ENCODE data around the gene CRISP2. TPM values are rescaled to one million over a fixed set of nuclear protein-coding genes. Genes with fewer than 3 reads are reported as not detected.

CRISP2 gene, protein sequence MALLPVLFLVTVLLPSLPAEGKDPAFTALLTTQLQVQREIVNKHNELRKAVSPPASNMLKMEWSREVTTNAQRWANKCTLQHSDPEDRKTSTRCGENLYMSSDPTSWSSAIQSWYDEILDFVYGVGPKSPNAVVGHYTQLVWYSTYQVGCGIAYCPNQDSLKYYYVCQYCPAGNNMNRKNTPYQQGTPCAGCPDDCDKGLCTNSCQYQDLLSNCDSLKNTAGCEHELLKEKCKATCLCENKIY
- not detected in 2 replicates for total RNA-seq

DNA sequence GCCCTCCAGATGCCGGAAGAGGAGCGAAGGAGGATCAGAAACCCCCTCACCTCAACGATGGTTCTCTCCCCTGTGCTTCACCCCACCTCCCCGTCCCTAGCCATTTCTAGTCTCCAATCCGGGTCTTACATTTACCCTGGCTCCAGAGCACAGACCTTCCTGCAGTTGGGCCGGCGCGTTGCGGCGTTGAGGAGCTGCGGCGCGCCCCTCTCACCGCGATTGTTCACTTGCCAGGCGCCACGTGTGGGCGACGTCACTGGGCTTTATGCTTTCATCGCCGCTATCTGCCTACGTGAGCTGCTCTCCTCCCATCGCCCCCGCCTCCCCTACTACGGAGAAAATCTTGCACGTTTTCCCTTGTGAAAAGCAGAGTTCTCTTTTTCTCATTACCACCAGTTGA lies at the start of gene CRISP2:
Gene CRISP2, minus strand, starts transcription at position 198 of the 400 bp plus-strand sequence. CDS start 4,347 bp downstream, outside the sequence.

DNA sequence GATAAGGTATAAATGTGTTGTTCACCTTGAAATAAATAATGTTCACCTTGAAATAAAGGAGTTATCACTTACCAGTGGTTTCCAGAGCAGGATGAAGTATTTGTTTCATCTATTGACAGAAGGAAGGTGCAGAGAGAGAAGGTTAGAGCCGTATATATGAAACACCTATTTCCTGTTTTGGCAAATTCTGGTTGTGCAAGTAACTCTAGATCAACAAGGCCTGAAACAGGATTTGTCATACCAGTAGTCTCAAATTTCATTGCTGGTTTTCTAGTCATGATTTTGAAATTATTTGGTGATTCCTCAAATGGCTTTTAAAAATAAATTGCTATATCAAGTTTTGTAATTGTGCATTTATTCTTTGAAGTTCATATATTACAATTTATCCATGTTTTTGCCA lies 30.9 kb upstream of the CRISP2 start, which contains the start of gene CRISP3:
Gene CRISP3, minus strand, starts transcription at position 130 of the 400 bp plus-strand sequence. Its CDS starts 21 bp downstream, at position 109.

Other genes starting within 250 kb of the CRISP2 start
- not detected in 2 replicates for gene GLYATL3, start 213.6 kb downstream of the CRISP2 start, total RNA-seq
- gene C6orf141, start 162.9 kb downstream of the CRISP2 start, total RNA-seq: 1.6 and 2.0 TPM in 2 replicates
- not detected in 2 replicates for gene RHAG, start 76.7 kb downstream of the CRISP2 start, total RNA-seq
- not detected in 2 replicates for gene CRISP3, start 30.8 kb upstream of the CRISP2 start, total RNA-seq
- gene PGK2, start 73.7 kb upstream of the CRISP2 start, total RNA-seq: not detected in 2 replicates
- gene CRISP1, start 153.0 kb upstream of the CRISP2 start, total RNA-seq: not detected in 2 replicates